Activated naive CD8-positive, alpha-beta T cell treated with anti-CD3 and anti-CD28 coated beads, Interleukin-2, amount 50 U/mL, for 24 hours (primary cell): ENCODE measurements around the gene LYPD3.
"Not testable (repeated sequence)": the region's sequence is repeated elsewhere in the genome, so short reads cannot be mapped to it uniquely, and the experiment has no call there.

Source experiments
- ATAC-seq: fragments of 150-1000 bp; cut with Tn5 transposase; one replicate; pipeline ENCODE4 v1.10.0; 2021
- DNase-seq: peaks from one replicate; pipeline ENCODE4 v3.0.0; 2021
- H3K27ac Mint-ChIP-seq: one replicate; pipeline ENCODE4 v1.8.0; 2021; ENCODE audit warnings: mild to moderate bottlenecking, mixed read lengths
- H3K27me3 Mint-ChIP-seq: one replicate; pipeline ENCODE4 v1.8.0; 2021; ENCODE audit warnings: mixed read lengths
- H3K36me3 Mint-ChIP-seq: one replicate; pipeline ENCODE4 v1.8.0; 2021; ENCODE audit warnings: low read depth, mixed read lengths
- H3K4me1 Mint-ChIP-seq: one replicate; pipeline ENCODE4 v1.8.0; 2021; ENCODE audit warnings: mixed read lengths
- H3K4me3 Mint-ChIP-seq: one replicate; pipeline ENCODE4 v1.8.0; 2021; ENCODE audit warnings: mild to moderate bottlenecking, moderate library complexity, mixed read lengths
- H3K9me3 Mint-ChIP-seq: one replicate; pipeline ENCODE4 v1.8.0; 2021; ENCODE audit warnings: mixed read lengths

The LYPD3 gene

DNA sequence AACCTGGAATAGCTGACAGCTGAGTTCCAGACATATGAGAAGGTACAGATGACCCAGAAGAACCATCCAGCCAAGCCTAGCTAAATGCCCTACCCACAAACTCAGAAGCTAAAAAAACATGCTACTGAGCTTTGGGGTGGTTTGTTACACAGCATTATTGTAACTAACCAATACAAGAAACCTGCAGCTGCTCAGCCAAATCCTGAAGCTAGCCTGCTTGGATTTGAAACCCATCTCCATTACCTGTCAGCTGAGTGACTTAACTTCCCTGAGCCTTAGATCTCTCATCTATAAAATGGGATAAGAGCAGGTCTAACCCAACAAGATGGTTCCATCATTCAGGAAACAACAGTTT lies 25.7 kb downstream of the LYPD3 start:
- Mint-ChIP-seq H3K36me3 (no peaks in the 10 kb centered on the region), H3K27me3 (no peaks in the 10 kb centered on the region), H3K4me1 (peaks cover 39% of the 10 kb centered on the region), H3K4me3 (no peak overlapping the region), H3K27ac (no peak overlapping the region), H3K9me3 (no peaks in the 10 kb centered on the region)
- no peak for DNase-seq
- ATAC-seq = no peak

- Mint-ChIP-seq H3K27ac (no peak overlapping the region), H3K27me3 (no peaks in the 10 kb centered on the region), H3K9me3 (no peaks in the 10 kb centered on the region), H3K4me1 (peaks cover 39% of the 10 kb centered on the region), H3K36me3 (no peaks in the 10 kb centered on the region), H3K4me3 (no peak overlapping the region)
- DNase-seq (no peak), ATAC-seq (peak; percentile 20)
Observed at GRCh38 chr19:43439032-43439708, 26.2 kb downstream of the LYPD3 start.

DNA sequence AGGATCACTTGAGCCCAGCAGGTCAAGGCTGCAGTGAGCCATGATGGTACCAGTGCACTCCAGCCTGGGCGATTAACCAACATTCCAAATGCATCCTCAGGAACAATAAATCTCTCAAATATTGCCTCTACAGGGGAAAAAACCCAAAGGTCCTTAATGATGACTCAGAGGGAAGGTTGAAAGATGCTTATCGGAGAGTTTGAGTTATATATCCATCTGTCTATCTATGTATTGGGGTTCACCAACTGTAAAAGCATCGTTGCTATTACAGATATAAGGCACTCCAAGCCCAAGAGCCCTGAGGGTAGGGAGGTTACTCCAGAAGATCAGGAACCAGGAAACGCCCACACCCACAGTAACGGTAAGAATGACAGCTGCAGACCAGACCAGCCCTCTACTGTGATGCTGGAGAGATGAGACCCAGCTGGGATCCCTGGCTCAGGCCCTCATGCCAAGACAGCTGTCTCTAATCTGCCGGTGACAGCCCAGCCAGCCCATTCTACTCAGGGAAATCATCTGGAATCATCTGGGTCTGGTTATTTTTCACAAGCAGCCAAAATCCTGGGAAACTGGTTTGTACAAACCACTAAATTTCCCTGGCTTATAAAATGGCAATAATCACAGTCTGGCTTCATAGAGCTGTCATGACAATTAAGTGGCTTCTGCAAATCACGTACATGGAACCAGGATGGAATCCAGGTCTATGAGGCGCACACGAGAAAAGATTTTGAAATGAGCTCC lies 26.9 kb downstream of the LYPD3 start:
- ATAC-seq (peak; percentile 33), DNase-seq (no peak)
- H3K4me1 Mint-ChIP-seq = peaks cover 37% of the 10 kb centered on the region
- H3K27ac Mint-ChIP-seq = peak overlapping the region; percentile 42
- no peaks in the 10 kb centered on the region for H3K36me3 Mint-ChIP-seq
- H3K4me3 Mint-ChIP-seq = no peak overlapping the region
- no peaks in the 10 kb centered on the region for H3K27me3 Mint-ChIP-seq
- H3K9me3 Mint-ChIP-seq = no peaks in the 10 kb centered on the region

- no peak for ATAC-seq
- H3K27me3 Mint-ChIP-seq = no peaks in the 10 kb centered on the region
- peaks cover 38% of the 10 kb centered on the region for H3K4me1 Mint-ChIP-seq
- H3K36me3 Mint-ChIP-seq = no peaks in the 10 kb centered on the region
- no peak for DNase-seq
- no peak overlapping the region for H3K27ac Mint-ChIP-seq
- no peak overlapping the region for H3K4me3 Mint-ChIP-seq
- H3K9me3 Mint-ChIP-seq = no peaks in the 10 kb centered on the region
Observed at GRCh38 chr19:43437712-43438111, 27.7 kb downstream of the LYPD3 start.

DNA sequence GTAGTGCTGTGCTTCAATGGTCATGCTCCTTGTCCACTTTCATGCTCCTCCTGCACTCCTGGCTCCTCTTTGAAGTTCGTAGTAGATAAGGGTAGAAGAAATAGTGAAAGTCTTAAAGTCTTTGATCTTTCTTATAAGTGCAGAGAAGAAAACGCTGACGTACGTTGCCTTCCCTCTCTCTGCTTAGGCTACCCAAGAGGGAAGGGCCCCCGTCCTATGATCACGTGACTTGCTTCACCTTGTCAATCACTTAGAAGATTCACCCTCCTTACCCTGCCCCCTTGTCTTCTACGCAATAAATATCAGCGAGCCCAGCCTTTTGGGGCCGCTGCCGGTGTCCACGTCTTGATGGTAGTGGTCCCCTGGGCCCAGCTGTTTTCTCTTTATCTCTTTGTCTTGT lies 28.1 kb downstream of the LYPD3 start:
- not testable (repeated sequence) for H3K9me3 Mint-ChIP-seq, ATAC-seq

GRCh38 chr19:43435775-43436174 lies 29.6 kb downstream of the LYPD3 start:
- no peak for DNase-seq
- no peaks in the 10 kb centered on the region for H3K36me3 Mint-ChIP-seq
- H3K4me1 Mint-ChIP-seq = peaks cover 38% of the 10 kb centered on the region
- ATAC-seq = no peak
- no peaks in the 10 kb centered on the region for H3K9me3 Mint-ChIP-seq
- no peak overlapping the region for H3K27ac Mint-ChIP-seq
- H3K4me3 Mint-ChIP-seq = no peak overlapping the region
- H3K27me3 Mint-ChIP-seq = no peaks in the 10 kb centered on the region

More for the DNA sequence above, 28.1 kb downstream of the LYPD3 start:
- H3K27me3 Mint-ChIP-seq, H3K36me3 Mint-ChIP-seq, H3K27ac Mint-ChIP-seq, DNase-seq, H3K4me3 Mint-ChIP-seq: not testable (repeated sequence)
- peaks cover 38% of the 10 kb centered on the region for H3K4me1 Mint-ChIP-seq

- H3K36me3 Mint-ChIP-seq = no peaks in the 10 kb centered on the region
- H3K4me3 Mint-ChIP-seq = no peak overlapping the region
- no peaks in the 10 kb centered on the region for H3K9me3 Mint-ChIP-seq
- DNase-seq = no peak
- H3K27me3 Mint-ChIP-seq = no peaks in the 10 kb centered on the region
- peaks cover 26% of the 10 kb centered on the region for H3K4me1 Mint-ChIP-seq
- ATAC-seq = no peak
- H3K27ac Mint-ChIP-seq = no peak overlapping the region
Observed at GRCh38 chr19:43433689-43434088, 31.7 kb downstream of the LYPD3 start.

- Mint-ChIP-seq H3K4me1 (peaks cover 23% of the 10 kb centered on the region), H3K27ac (no peak overlapping the region), H3K36me3 (no peaks in the 10 kb centered on the region), H3K4me3 (no peak overlapping the region), H3K27me3 (no peaks in the 10 kb centered on the region), H3K9me3 (no peaks in the 10 kb centered on the region)
- DNase-seq (no peak), ATAC-seq (no peak)
Observed at GRCh38 chr19:43433358-43433673, 32.1 kb downstream of the LYPD3 start.

GRCh38 chr19:43430976-43431375 lies 34.4 kb downstream of the LYPD3 start:
- peaks cover 7% of the 10 kb centered on the region for H3K4me1 Mint-ChIP-seq
- no peaks in the 10 kb centered on the region for H3K9me3 Mint-ChIP-seq
- H3K27me3 Mint-ChIP-seq = no peaks in the 10 kb centered on the region
- DNase-seq = no peak
- no peaks in the 10 kb centered on the region for H3K36me3 Mint-ChIP-seq
- no peak overlapping the region for H3K27ac Mint-ChIP-seq
- H3K4me3 Mint-ChIP-seq = no peak overlapping the region
- ATAC-seq = no peak

GRCh38 chr19:43430142-43430710 lies 35.2 kb downstream of the LYPD3 start:
- no peaks in the 10 kb centered on the region for H3K9me3 Mint-ChIP-seq
- no peaks in the 10 kb centered on the region for H3K36me3 Mint-ChIP-seq
- H3K4me3 Mint-ChIP-seq = no peak overlapping the region
- peaks cover 8% of the 10 kb centered on the region for H3K4me1 Mint-ChIP-seq
- H3K27ac Mint-ChIP-seq = no peak overlapping the region
- no peaks in the 10 kb centered on the region for H3K27me3 Mint-ChIP-seq
- ATAC-seq (no peak), DNase-seq (no peak)

DNA sequence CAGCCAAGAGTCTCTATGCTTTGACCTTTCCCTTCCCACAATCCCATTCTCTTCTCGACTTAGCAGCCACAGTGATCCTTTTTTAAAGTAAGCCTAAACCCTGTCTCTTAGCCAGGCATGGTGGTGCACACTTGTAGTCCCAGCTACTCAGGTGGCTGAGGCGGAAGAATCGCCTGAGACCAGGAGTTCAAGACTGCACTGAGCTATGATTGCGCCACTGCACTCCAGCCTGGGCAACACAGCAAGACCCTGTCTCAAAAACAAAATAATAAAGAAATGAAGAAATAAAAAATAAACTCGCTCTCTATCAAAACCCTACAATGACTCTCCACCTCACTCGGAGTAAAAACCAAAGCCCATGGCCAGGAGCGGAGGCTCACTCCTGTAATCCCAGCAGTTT lies 36.0 kb downstream of the LYPD3 start:
- Mint-ChIP-seq H3K27ac (no peak overlapping the region), H3K36me3 (no peaks in the 10 kb centered on the region), H3K27me3 (no peaks in the 10 kb centered on the region), H3K9me3 (no peaks in the 10 kb centered on the region), H3K4me3 (no peak overlapping the region), H3K4me1 (peaks cover 8% of the 10 kb centered on the region)
- DNase-seq (no peak), ATAC-seq (no peak)

- no peaks in the 10 kb centered on the region for H3K36me3 Mint-ChIP-seq
- H3K27ac Mint-ChIP-seq = no peak overlapping the region
- no peak overlapping the region for H3K4me3 Mint-ChIP-seq
- no peaks in the 10 kb centered on the region for H3K9me3 Mint-ChIP-seq
- H3K27me3 Mint-ChIP-seq = no peaks in the 10 kb centered on the region
- ATAC-seq = no peak
- peaks cover 4% of the 10 kb centered on the region for H3K4me1 Mint-ChIP-seq
- DNase-seq = no peak
Observed at GRCh38 chr19:43425567-43426392, 39.6 kb downstream of the LYPD3 start.

DNA sequence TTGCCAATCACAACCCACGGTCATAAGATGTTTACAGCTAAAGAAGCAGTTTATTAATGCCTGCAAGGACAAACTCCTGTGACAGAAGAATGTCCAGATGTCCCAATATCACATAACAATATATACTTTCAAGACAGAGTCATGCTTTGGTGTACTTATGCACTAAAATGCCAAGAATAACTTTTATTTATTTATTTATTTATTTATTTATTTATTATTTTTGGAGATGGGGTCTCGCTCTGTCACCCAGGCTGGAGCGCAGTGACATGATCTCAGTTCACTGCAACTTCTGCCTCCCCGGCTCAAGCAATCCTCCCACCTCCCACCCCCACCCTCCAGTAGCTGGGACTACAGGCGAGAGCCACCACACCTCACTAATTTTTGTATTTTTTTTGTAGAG lies 41.6 kb downstream of the LYPD3 start:
- H3K27me3 Mint-ChIP-seq = no peaks in the 10 kb centered on the region
- ATAC-seq (no peak), DNase-seq (no peak)
- H3K9me3 Mint-ChIP-seq = no peaks in the 10 kb centered on the region
- H3K4me3 Mint-ChIP-seq = no peak overlapping the region
- no peaks in the 10 kb centered on the region for H3K36me3 Mint-ChIP-seq
- H3K27ac Mint-ChIP-seq = no peak overlapping the region
- H3K4me1 Mint-ChIP-seq = peaks cover 4% of the 10 kb centered on the region

DNA sequence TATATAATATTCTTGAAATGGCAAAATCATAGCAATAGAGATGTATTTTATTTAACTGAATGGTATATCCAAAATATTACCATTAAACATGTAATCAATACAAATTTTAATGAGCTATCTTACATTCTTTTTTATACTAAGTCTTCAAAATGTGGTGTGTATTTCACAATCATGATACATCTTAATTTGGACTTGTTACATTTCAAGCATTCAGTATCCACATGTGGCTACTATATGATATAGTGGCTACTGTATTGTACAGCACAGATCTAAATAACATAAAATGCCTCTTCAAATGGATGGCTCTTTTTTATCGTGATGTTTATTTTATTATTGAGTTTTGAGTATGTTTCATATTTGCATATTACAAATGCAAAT lies 42.7 kb downstream of the LYPD3 start:
- H3K4me1 Mint-ChIP-seq = peaks cover 4% of the 10 kb centered on the region
- no peaks in the 10 kb centered on the region for H3K9me3 Mint-ChIP-seq
- H3K4me3 Mint-ChIP-seq = no peak overlapping the region
- DNase-seq = no peak
- no peaks in the 10 kb centered on the region for H3K27me3 Mint-ChIP-seq
- H3K36me3 Mint-ChIP-seq = no peaks in the 10 kb centered on the region
- no peak overlapping the region for H3K27ac Mint-ChIP-seq
- no peak for ATAC-seq
